Measurements from ENCODE around the gene KANSL3.
"Not testable (repeated sequence)": the region's sequence is repeated elsewhere in the genome, so short reads cannot be mapped to it uniquely, and the experiment has no call there.

Gene KANSL3

DNA sequence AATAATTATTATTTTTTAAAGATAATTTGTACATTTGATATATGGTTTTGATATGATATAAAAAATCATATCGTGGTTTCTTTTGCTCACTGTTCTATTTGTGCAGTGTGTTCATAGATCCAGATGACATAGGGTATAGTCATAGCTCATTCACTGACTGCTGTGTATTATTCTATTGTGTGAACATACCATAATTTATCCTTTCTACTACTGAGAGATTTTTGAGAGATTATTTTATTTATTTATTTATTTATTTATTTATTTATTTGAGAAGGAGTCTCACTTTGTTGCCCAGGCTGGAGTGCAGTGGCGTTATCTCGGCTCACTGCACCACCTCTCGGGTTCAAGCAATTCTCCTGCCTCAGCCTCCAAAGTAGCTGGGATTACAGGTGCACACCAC, 43.4 kb upstream of the KANSL3 start:
- no peak for DNase-seq (ENCODE audit: low read depth)
- TF ChIP-seq, protein P1, sequence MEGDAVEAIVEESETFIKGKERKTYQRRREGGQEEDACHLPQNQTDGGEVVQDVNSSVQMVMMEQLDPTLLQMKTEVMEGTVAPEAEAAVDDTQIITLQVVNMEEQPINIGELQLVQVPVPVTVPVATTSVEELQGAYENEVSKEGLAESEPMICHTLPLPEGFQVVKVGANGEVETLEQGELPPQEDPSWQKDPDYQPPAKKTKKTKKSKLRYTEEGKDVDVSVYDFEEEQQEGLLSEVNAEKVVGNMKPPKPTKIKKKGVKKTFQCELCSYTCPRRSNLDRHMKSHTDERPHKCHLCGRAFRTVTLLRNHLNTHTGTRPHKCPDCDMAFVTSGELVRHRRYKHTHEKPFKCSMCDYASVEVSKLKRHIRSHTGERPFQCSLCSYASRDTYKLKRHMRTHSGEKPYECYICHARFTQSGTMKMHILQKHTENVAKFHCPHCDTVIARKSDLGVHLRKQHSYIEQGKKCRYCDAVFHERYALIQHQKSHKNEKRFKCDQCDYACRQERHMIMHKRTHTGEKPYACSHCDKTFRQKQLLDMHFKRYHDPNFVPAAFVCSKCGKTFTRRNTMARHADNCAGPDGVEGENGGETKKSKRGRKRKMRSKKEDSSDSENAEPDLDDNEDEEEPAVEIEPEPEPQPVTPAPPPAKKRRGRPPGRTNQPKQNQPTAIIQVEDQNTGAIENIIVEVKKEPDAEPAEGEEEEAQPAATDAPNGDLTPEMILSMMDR (IDR thresholded peaks at IDR 0.05; ENCODE audit: low read depth, low read length, missing control alignments): no peak
- no peak overlapping the region for H3K4me3 ChIP-seq (ENCODE audit: low read depth, low read length)

DNA sequence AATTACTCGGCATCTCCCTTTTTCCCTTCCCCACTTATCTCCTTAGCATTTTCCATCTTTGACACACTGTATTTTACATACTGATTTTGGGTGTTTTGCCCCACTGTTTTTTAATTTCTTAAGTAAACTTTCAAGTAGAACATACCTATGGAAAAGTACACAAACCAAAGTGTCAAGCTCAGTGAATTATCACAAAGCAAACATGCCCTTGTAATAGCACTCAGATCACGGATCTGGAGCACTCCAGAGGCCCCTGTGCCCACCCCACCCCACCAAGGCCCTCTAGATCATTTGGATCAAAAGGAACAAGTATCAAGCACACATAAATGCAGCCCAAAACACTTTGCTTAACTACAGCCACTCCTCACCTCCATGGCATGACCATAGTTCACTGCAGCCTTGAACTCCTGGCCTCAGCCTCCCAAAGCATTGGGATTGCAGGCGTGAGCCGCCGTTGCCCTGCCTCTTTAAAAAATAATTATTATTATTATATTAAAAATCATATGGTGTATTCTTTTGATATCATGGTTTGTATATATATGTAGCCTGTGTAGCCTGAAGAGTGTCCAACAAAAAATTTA, 42.5 kb upstream of the KANSL3 start:
- no peak overlapping the region for H3K4me3 ChIP-seq (ENCODE audit: low read depth, low read length)
- no peak for DNase-seq (ENCODE audit: low read depth)
- TF ChIP-seq, protein P1 (IDR thresholded peaks at IDR 0.05; ENCODE audit: low read depth, low read length, missing control alignments): no peak

DNA sequence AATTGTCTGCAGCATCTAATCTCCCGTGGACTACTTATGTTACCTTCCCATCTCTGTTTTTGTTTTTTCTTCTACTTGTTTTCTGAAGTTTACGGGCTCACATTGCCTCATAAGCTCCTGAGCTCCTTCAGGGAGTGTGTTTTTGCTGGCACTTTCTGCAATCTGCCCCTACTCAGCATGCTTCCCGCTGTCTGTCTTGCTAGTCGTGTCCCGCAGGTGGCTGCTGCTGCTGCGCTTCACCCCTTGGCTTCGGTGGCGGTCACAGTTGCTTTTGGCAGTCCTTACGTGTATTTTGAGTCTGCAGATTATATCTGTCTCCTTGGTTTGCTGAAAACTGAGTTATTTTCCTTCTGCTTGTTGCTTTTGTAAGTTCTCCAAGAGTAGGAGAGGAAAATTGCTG, 41.7 kb upstream of the KANSL3 start:
- TF ChIP-seq, protein P1 (IDR thresholded peaks at IDR 0.05; ENCODE audit: low read depth, low read length, missing control alignments): no peak
- no peak overlapping the region for H3K4me3 ChIP-seq (ENCODE audit: low read depth, low read length)
- no peak for DNase-seq (ENCODE audit: low read depth)

DNA sequence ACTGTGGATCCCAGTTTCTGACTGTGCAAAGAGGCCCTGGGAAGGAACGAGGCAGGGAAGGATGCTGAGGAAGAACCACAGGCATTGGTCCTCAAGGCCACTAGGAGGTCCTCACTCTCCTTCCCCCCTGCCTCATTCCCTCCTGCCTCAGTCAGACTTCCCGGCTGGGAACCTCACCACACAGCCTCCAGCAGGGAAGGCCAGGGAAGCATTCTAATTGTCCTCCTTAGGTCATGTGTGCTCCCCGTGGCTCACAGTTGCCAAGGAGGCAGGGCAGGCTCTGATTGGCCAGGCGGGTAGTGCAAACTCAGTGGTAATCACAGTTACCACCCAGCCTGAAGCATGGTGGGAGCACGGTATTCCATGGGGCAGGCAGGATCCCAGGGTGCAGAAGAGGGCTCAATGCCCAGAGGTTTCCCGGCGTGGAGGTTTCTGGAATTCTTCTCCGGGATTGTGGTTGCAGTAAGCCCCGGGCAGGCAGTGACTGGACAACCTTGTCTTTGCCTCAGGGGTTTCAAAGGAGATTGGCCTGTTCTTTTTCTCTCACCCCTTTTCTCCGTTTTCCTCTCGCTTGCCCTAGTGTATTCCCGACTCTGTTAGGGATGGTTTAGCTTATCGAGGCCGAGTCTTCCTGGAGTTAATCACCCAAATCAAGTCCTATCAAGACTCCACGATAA, 31.6 kb upstream of the KANSL3 start:
- TF ChIP-seq, protein P1 (IDR thresholded peaks at IDR 0.05; ENCODE audit: low read depth, low read length, missing control alignments): no peak
- no peak for DNase-seq (ENCODE audit: low read depth)
- no peak overlapping the region for H3K4me3 ChIP-seq (ENCODE audit: low read depth, low read length)

DNA sequence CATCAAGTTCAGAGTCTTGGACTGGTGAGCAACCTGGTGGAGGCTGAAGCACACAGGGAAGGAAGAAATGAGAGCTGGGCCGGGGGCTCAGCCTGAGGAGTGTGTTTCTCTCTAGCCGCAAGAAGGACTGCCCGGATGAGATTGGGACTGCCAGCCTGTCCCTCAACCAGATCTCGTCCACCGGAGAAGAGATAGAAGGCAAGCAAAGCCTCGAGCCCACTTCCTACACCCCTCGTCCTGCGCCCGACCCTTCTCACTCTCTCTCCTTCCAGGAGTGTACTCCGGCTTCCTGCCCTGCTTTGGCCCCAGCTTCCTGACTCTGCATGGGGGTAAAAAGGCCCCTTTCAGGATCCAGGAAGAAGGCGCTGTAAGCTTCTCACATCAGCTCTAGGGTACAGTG, 30.7 kb upstream of the KANSL3 start:
- TF ChIP-seq, protein P1 (IDR thresholded peaks at IDR 0.05; ENCODE audit: low read depth, low read length, missing control alignments): no peak
- H3K4me3 ChIP-seq (ENCODE audit: low read depth, low read length): no peak overlapping the region
- no peak for DNase-seq (ENCODE audit: low read depth)

DNA sequence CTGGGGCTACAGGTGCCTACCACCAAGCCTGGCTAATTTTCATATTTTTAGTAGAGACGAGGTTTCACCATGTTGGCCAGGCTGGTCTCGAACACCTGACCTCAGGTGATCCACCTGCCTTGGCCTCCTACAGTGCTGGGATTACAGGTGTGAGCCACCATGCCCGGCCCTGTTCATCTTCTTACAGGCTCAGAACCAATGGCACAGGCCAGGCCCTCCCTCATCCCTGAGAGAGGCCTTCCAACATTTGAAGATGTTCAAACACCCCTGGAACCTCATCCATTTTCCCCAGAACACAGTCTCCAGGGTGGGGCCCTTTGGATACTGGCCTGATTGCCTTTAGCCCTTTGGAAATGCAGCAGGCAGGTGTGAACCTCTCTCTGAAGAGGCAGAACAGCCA, 27.6 kb upstream of the KANSL3 start:
- not testable (repeated sequence) for DNase-seq (ENCODE audit: low read depth); H3K4me3 ChIP-seq (ENCODE audit: low read depth, low read length)

DNA sequence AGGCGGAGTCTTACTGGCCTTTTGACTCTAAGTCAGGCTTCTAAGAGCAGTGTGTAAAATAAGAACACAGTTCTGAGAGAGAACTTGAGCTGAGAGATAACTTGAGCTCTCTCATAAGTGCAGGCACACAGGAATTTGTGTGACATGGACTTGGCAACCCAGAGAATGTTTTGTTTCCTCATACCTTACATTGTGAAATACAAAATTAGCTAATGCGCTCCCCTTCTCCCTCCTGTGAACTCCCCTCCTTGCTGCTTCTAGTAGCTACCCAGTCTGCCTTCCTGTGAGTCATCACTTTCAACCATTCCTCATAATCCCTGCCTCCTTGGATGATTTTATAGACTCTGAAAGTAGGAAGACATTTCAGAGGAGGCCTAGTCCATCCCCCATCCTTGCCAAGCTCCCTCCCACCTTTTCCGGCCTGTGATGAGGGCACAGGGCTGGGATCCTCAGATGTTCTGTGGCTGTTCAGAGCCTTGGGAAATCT, 27.0 kb upstream of the KANSL3 start:
- H3K4me3 ChIP-seq (ENCODE audit: low read depth, low read length): no peak overlapping the region
- TF ChIP-seq, protein P1 (IDR thresholded peaks at IDR 0.05; ENCODE audit: low read depth, low read length, missing control alignments): no peak
- no peak for DNase-seq (ENCODE audit: low read depth)
